Neural progenitor cell (in vitro differentiated cells): ENCODE results near the gene FARP2. TPM values are rescaled to one million over a fixed set of nuclear protein-coding genes. Genes with fewer than 3 reads are reported as not detected.

ENCODE experiments used
- DNase-seq: peaks from one replicate; pipeline ENCODE4 v3.0.0-alpha.2; 2016; ENCODE audit warnings: low spot score
- H2AFZ ChIP-seq: fragments of 200-600 bp; sonication (generic); replicated peaks from 2 replicates; pipeline ENCODE4 v1.6.1; 2016; ENCODE audit warnings: antibody characterized with exemption
- H3F3A ChIP-seq: fragments of 200-600 bp; sonication (generic); 2 replicates; pipeline ENCODE4 v1.6.1; 2016; ENCODE audit warnings: antibody characterized with exemption, low read depth
- H3K27ac ChIP-seq: fragments of 200-600 bp; sonication (generic); 2 replicates; pipeline ENCODE4 v1.5.1; 2016; ENCODE audit warnings: mild to moderate bottlenecking
- H3K27me3 ChIP-seq: fragments of 200-600 bp; sonication (generic); 2 replicates; pipeline ENCODE4 v1.6.1; 2016; ENCODE audit warnings: mild to moderate bottlenecking, moderate library complexity
- H3K36me3 ChIP-seq: fragments of 200-600 bp; sonication (generic); 2 replicates; pipeline ENCODE4 v1.5.1; 2016
- H3K4me1 ChIP-seq: fragments of 200-600 bp; sonication (generic); 2 replicates; pipeline ENCODE4 v1.6.1; 2016; ENCODE audit warnings: mixed run types
- H3K4me2 ChIP-seq: fragments of 200-600 bp; sonication (generic); 2 replicates; pipeline ENCODE4 v1.6.1; 2016
- H3K4me3 ChIP-seq: fragments of 200-600 bp; sonication (generic); 2 replicates; pipeline ENCODE4 v1.5.1; 2016
- H3K79me2 ChIP-seq: fragments of 200-600 bp; sonication (generic); 2 replicates; pipeline ENCODE4 v1.6.1; 2016; ENCODE audit warnings: low read depth
- H3K9ac ChIP-seq: fragments of 200-600 bp; sonication (generic); 2 replicates; pipeline ENCODE4 v1.6.1; 2016
- H3K9me3 ChIP-seq: fragments of 200-600 bp; sonication (generic); 2 replicates; pipeline ENCODE4 v1.5.1; 2016; ENCODE audit warnings: low read depth
- H4K20me1 ChIP-seq: fragments of 200-600 bp; sonication (generic); 2 replicates; pipeline ENCODE4 v1.6.1; 2016; ENCODE audit warnings: low read depth
- H3K27ac Mint-ChIP-seq: 3 replicates; pipeline ENCODE4 v1.8.0; 2021; ENCODE audit warnings: mixed read lengths
- H3K27me3 Mint-ChIP-seq: 2 replicates; pipeline ENCODE4 v1.8.0; 2022; ENCODE audit warnings: low read depth, mild to moderate bottlenecking, inconsistent platforms, moderate library complexity, mixed read lengths; ENCODE audit not compliant: insufficient read depth
- H3K36me3 Mint-ChIP-seq: 3 replicates; pipeline ENCODE4 v1.8.0; 2021; ENCODE audit warnings: mixed read lengths
- H3K4me1 Mint-ChIP-seq: 3 replicates; pipeline ENCODE4 v1.8.0; 2021; ENCODE audit warnings: mixed read lengths
- H3K4me3 Mint-ChIP-seq: 3 replicates; pipeline ENCODE4 v1.8.0; 2021; ENCODE audit warnings: mild to moderate bottlenecking, moderate library complexity, mixed read lengths
- H3K9me3 Mint-ChIP-seq: 3 replicates; pipeline ENCODE4 v1.8.0; 2020; ENCODE audit warnings: mixed read lengths
- CTCF ChIP-seq: fragments of 200-600 bp; sonication (generic); IDR thresholded peaks from 2 replicates; pipeline ENCODE4 v1.5.1; 2017; ENCODE audit warnings: antibody characterized with exemption, mild to moderate bottlenecking
- EZH2 ChIP-seq: fragments of 200-600 bp; sonication (generic); IDR thresholded peaks from 2 replicates; pipeline ENCODE4 v1.6.1; 2017; ENCODE audit warnings: antibody characterized with exemption, mild to moderate bottlenecking, moderate library complexity
- EZH2phosphoT487 ChIP-seq: fragments of 200-600 bp; sonication (generic); IDR thresholded peaks from 2 replicates; pipeline ENCODE4 v1.6.1; 2017; ENCODE audit warnings: antibody characterized with exemption
- total RNA-seq: library from RNA; depleted of rRNA; stranded (reverse); fragments of >200 nt; gene quantifications from 2 replicates; pipeline ENCODE4 v1.2.3, GENCODE V29; 2015; ENCODE audit warnings: low replicate concordance

FARP2 gene
- total RNA-seq, 1 donor from 2014 or later: 32.3 TPM

GRCh38 chr2:241312082-241312481, 44.0 kb upstream of the FARP2 start:
- Histone ChIP-seq H2AFZ (no peak overlapping the region), H3K27me3 (no peaks in the 10 kb centered on the region), H3K79me2 (peaks cover 93% of the 10 kb centered on the region), H3K36me3 (no peaks in the 10 kb centered on the region), H3K4me2 (no peak overlapping the region), H3F3A (peaks cover 4% of the 10 kb centered on the region), H3K4me1 (peaks cover 1% of the 10 kb centered on the region), H4K20me1 (peaks cover 66% of the 10 kb centered on the region), H3K4me3 (no peak overlapping the region), H3K9ac (no peak overlapping the region), H3K9me3 (no peaks in the 10 kb centered on the region), H3K27ac (no peak overlapping the region)
- H3K4me1 Mint-ChIP-seq: peaks cover 25% of the 10 kb centered on the region
- no peak overlapping the region for H3K27ac Mint-ChIP-seq
- TF ChIP-seq EZH2phosphoT487 (no peak), EZH2 (no peak), CTCF (no peak)
- no peak overlapping the region for H3K4me3 Mint-ChIP-seq
- peaks cover 4% of the 10 kb centered on the region for H3K27me3 Mint-ChIP-seq
- DNase-seq: no peak
- H3K9me3 Mint-ChIP-seq: no peaks in the 10 kb centered on the region
- H3K36me3 Mint-ChIP-seq: peaks cover 6% of the 10 kb centered on the region

DNA sequence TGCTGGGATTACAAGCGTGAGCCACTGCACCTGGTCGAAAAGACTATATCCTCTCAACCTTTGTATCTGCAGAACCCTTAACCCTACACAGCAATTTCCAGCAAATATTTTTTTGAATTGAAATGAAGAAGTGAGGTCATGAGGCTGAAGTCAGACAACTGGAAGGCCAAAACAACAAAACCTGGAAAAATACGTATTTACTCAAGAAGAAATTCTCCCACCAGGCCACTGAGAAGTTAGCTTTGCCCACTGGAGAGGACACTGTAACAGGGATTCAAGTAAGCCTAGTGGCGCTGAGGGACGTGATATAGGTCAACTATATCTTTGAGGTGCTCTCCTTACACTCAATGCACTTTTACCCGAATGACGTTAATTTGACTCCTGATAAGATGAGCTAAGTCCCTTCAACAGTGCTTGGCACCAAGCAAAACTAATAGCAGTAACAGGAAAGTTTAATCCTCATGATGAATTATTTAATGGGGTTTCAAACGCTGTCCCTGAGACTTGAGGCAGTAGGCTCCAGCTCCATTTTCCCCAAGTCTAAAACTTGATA, 42.5 kb upstream of the FARP2 start:
- DNase-seq: no peak
- Mint-ChIP-seq H3K4me1 (peaks cover 35% of the 10 kb centered on the region), H3K9me3 (no peaks in the 10 kb centered on the region), H3K4me3 (peak overlapping the region; percentile 99), H3K36me3 (peaks cover 7% of the 10 kb centered on the region), H3K27me3 (peaks cover 4% of the 10 kb centered on the region), H3K27ac (no peak overlapping the region)
- Histone ChIP-seq H3K79me2 (peaks cover 93% of the 10 kb centered on the region), H3K4me3 (peak overlapping the region; percentile 90), H3K4me1 (peaks cover 11% of the 10 kb centered on the region), H4K20me1 (peaks cover 66% of the 10 kb centered on the region), H3F3A (peaks cover 4% of the 10 kb centered on the region), H3K27ac (no peak overlapping the region), H3K9me3 (no peaks in the 10 kb centered on the region), H2AFZ (no peak overlapping the region), H3K4me2 (peak overlapping the region; percentile 83), H3K27me3 (no peaks in the 10 kb centered on the region), H3K9ac (peak overlapping the region; percentile 96), H3K36me3 (no peaks in the 10 kb centered on the region)
- TF ChIP-seq CTCF: no peak
- no peak for TF ChIP-seq EZH2phosphoT487
- TF ChIP-seq EZH2: no peak

DNA sequence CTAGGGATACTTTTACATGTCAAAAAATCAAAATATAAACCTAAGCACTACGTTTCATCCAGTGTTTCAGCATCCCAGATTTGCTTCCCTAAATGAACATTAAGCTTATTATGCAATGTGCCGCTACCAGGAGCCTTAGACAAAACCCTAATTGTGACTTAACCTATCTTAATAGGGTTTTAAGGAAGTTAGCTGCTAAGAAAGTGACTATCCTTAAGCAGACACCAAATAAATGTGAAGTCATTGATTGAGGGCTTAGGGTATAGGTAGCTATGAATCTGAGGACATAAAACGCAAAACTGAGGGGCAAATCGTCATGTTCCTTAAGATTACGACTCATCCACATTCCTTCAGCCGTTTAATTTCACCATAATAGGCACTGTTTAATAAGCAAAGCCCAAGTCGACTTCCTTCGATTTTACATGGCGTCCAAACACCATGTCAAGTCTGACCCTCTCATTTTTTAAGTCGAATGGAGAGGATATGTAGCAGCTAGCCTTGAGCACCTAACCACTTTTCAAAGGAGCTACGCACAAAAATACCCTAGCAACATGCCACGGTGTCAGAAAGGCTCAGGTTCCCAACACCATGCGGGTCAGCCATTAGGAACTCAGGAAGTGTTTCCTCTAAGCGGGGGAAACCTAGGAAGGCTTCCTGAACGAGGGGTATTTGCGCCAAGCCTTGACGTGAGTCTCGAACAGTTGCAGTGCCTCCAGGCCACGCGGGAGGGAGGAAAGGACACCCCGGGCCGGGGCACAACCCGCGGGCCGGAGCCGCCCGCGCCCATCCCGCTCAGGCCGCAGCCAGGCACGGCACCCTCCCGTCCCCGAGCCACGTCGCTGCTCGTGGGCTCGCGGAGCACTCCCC, 41.6 kb upstream of the FARP2 start:
- H3K27me3 ChIP-seq: no peaks in the 10 kb centered on the region
- DNase-seq: no peak
- TF ChIP-seq EZH2phosphoT487 (no peak), EZH2 (no peak), CTCF (no peak)
- peak overlapping the region; percentile 70 for H3K27ac Mint-ChIP-seq
- H3K4me3 Mint-ChIP-seq: peak overlapping the region; percentile 99
- H3K36me3 Mint-ChIP-seq: peaks cover 10% of the 10 kb centered on the region
- peaks cover 17% of the 10 kb centered on the region for H3K4me1 ChIP-seq
- H3K4me2 ChIP-seq: peak overlapping the region; percentile 83
- peaks cover 93% of the 10 kb centered on the region for H3K79me2 ChIP-seq
- H3K9me3 Mint-ChIP-seq: no peaks in the 10 kb centered on the region
- peaks cover 4% of the 10 kb centered on the region for H3K27me3 Mint-ChIP-seq
- H3K4me1 Mint-ChIP-seq: peaks cover 42% of the 10 kb centered on the region
- no peaks in the 10 kb centered on the region for H3K9me3 ChIP-seq
- peak overlapping the region; percentile 90 for H3K4me3 ChIP-seq
- H3K36me3 ChIP-seq: no peaks in the 10 kb centered on the region
- peaks cover 66% of the 10 kb centered on the region for H4K20me1 ChIP-seq
- peak overlapping the region; percentile 78 for H3K27ac ChIP-seq
- H2AFZ ChIP-seq: peak overlapping the region; percentile 23
- peaks cover 4% of the 10 kb centered on the region for H3F3A ChIP-seq
- H3K9ac ChIP-seq: peak overlapping the region; percentile 96
